HepG2 (cell line): ENCODE data around the gene NXT1. TPM values are rescaled to one million over a fixed set of nuclear protein-coding genes. Genes with fewer than 3 reads are reported as not detected.

Experiments
- ARHGAP35 ChIP-seq: sonication (generic); formaldehyde crosslinking; IDR thresholded peaks from 2 replicates; pipeline ENCODE4 v1.9.0; 2022; ENCODE audit warnings: mild to moderate bottlenecking, inconsistent platforms, moderate library complexity, missing genetic modification reagents, borderline replicate concordance
- ATF5 ChIP-seq: sonication (generic); formaldehyde crosslinking; IDR thresholded peaks from 2 replicates; pipeline ENCODE4 v1.4.0; 2020; ENCODE audit warnings: mild to moderate bottlenecking, low read depth, missing genetic modification reagents
- ATF7-NPFF ChIP-seq: sonication (generic); formaldehyde crosslinking; IDR thresholded peaks from 2 replicates; pipeline ENCODE4 v1.8.1; 2023; ENCODE audit warnings: mild to moderate bottlenecking, low read depth, missing genetic modification reagents, moderate library complexity
- BRCA1 ChIP-seq: sonication (generic); formaldehyde crosslinking; IDR thresholded peaks from 2 replicates; pipeline ENCODE4 v1.4.0; 2020; ENCODE audit warnings: missing genetic modification reagents
- ELK4 ChIP-seq: sonication (generic); formaldehyde crosslinking; IDR thresholded peaks from 2 replicates; pipeline ENCODE4 v1.9.0; 2021; ENCODE audit warnings: missing genetic modification reagents, borderline replicate concordance
- FOXO1 ChIP-seq: sonication (generic); formaldehyde crosslinking; IDR thresholded peaks from 2 replicates; pipeline ENCODE4 v1.4.0; 2020; ENCODE audit warnings: missing genetic modification reagents
- HIC2 ChIP-seq: sonication (generic); formaldehyde crosslinking; IDR thresholded peaks from 2 replicates; pipeline ENCODE4 v1.9.0; 2022; ENCODE audit warnings: low read depth, missing genetic modification reagents
- IRF2 ChIP-seq: IDR thresholded peaks from 2 replicates; pipeline ENCODE4 v1.6.1; 2018; ENCODE audit warnings: missing genetic modification reagents, missing compliant biosample characterization
- KMT2B ChIP-seq: IDR thresholded peaks from 2 replicates; pipeline ENCODE4 v1.6.1; 2016; ENCODE audit warnings: missing genetic modification reagents, missing compliant biosample characterization
- NKX3-1 ChIP-seq: sonication (generic); formaldehyde crosslinking; IDR thresholded peaks from 2 replicates; pipeline ENCODE4 v1.5.0; 2020; ENCODE audit warnings: missing genetic modification reagents
- POLR2A ChIP-seq, 2 experiments: IDR thresholded peaks; 2 replicates each; pipeline ENCODE4 v1.6.1; 2011; ENCODE audit warnings: low read depth in 2 of 2, low read length in 2 of 2, mild to moderate bottlenecking in 1 of 2, moderate library complexity in 1 of 2; ENCODE audit not compliant: insufficient read depth in 1 of 2
- RARG ChIP-seq: sonication (generic); formaldehyde crosslinking; IDR thresholded peaks from 2 replicates; pipeline ENCODE4 v1.4.0; 2020; ENCODE audit warnings: low read depth, mild to moderate bottlenecking, missing genetic modification reagents
- RXRB ChIP-seq: IDR thresholded peaks from 2 replicates; pipeline ENCODE4 v1.6.1; 2016; ENCODE audit warnings: borderline replicate concordance, missing genetic modification reagents, missing compliant biosample characterization
- SSRP1 ChIP-seq: IDR thresholded peaks from 2 replicates; pipeline ENCODE4 v1.6.1; 2016; ENCODE audit warnings: control low read depth
- TAF15 ChIP-seq: fragments of 200-400 bp; formaldehyde crosslinking; IDR thresholded peaks from one replicate; pipeline ENCODE4 v1.6.1; 2018; ENCODE audit warnings: mild to moderate bottlenecking, low read depth, low read length; ENCODE audit not compliant: poor library complexity, severe bottlenecking
- TBX3 ChIP-seq: fragments of 450-650 bp; IDR thresholded peaks from 2 replicates; pipeline ENCODE4 v1.6.1; 2017; ENCODE audit warnings: antibody characterized with exemption, mild to moderate bottlenecking, inconsistent platforms, borderline replicate concordance
- TMF1 ChIP-seq: sonication (generic); formaldehyde crosslinking; IDR thresholded peaks from 2 replicates; pipeline ENCODE4 v1.8.1; 2022; ENCODE audit warnings: low read depth, missing genetic modification reagents
- ZNF253 ChIP-seq: sonication (generic); formaldehyde crosslinking; IDR thresholded peaks from 2 replicates; pipeline ENCODE4 v1.8.0; 2022; ENCODE audit warnings: mild to moderate bottlenecking, missing genetic modification reagents, borderline replicate concordance
- ZNF510 ChIP-seq: sonication (generic); formaldehyde crosslinking; IDR thresholded peaks from 2 replicates; pipeline ENCODE4 v1.4.0; 2020; ENCODE audit warnings: low read depth, mild to moderate bottlenecking, missing genetic modification reagents
- ZNF652 ChIP-seq: IDR thresholded peaks from 2 replicates; pipeline ENCODE4 v1.6.1; 2016; ENCODE audit warnings: low read depth, borderline replicate concordance
- ZSCAN12 ChIP-seq: sonication (generic); formaldehyde crosslinking; IDR thresholded peaks from 2 replicates; pipeline ENCODE4 v1.9.0; 2021; ENCODE audit warnings: mild to moderate bottlenecking, missing genetic modification reagents
- polyA plus RNA-seq, 8 experiments: library from polyadenylated mRNA; depleted of rRNA in 3 of 8; stranded (reverse) in 7 of 8; unstranded in 1 of 8; fragments of >200 nt; fragmentation: Illumina TruSeq in 4 of 8; extraction: Trizol in 4 of 8; gene quantifications; 2 replicates each; pipeline versions ENCODE4 v1.2.1 to v1.2.3, GENCODE V29; 2011 to 2016; ENCODE audit warnings: low read depth in 4 of 8, missing spikeins in 1 of 8, mixed read lengths in 1 of 8; ENCODE audit not compliant: insufficient read depth in 1 of 8
- total RNA-seq, 5 experiments: library from RNA; depleted of rRNA; stranded (reverse); fragments of >200 nt; fragmentation: Illumina TruSeq; extraction: Trizol; gene quantifications; 2 replicates each; pipeline ENCODE4 v1.2.3, GENCODE V29; 2016; ENCODE audit warnings: low read depth in 1 of 5
- TF ChIP-seq, protein P1 (sequence below): sonication (generic); formaldehyde crosslinking; IDR thresholded peaks from 2 replicates; pipeline ENCODE4 v1.4.0; 2020; ENCODE audit warnings: missing genetic modification reagents, borderline replicate concordance
- TF ChIP-seq, protein P2 (sequence below): sonication (generic); formaldehyde crosslinking; conservative IDR thresholded peaks from 2 replicates; pipeline ENCODE4 v1.8.0; 2022; ENCODE audit warnings: missing genetic modification reagents

NXT1 gene
- total and polyA plus RNA-seq, 2 of the 13 experiments (the other 11 are each of a cell fraction or from before 2014, with no cell fraction given), result 35.6 to 65.9 TPM

- TF ChIP-seq TAF15 (peak; percentile 66), TMF1 (CRISPR knock-in tag) (peak; percentile 11; the same call in 1 of the 2 replicates), RXRB (CRISPR knock-in tag) (peak; percentile 83; the same call in 1 of the 2 replicates), BRCA1 (peak; percentile 97), ARHGAP35 (CRISPR knock-in tag) (peak; percentile 96), POLR2A (IDR thresholded peaks at IDR 0.05; ENCODE audit: insufficient read depth in 1 of 2, low read depth in 2 of 2, low read length in 2 of 2) (peak; percentile 97 to 99), IRF2 (CRISPR knock-in tag) (peak; percentile 98), ZSCAN12 (CRISPR knock-in tag) (peak; percentile 98), ATF5 (peak; percentile 97; the same call in 1 of the 2 replicates), TBX3 (peak; percentile 71; the same call in 1 of the 2 replicates), ELK4 (CRISPR knock-in tag) (no peak; the same call in 1 of the 2 replicates), ATF7-NPFF (CRISPR knock-in tag) (peak; percentile 89), RARG (no peak; the same call in 1 of the 2 replicates), SSRP1 (no peak), ZNF253 (CRISPR knock-in tag) (peak; percentile 96), NKX3-1 (peak; percentile 93), HIC2 (CRISPR knock-in tag) (peak; percentile 71; the same call in 1 of the 2 replicates), KMT2B (CRISPR knock-in tag) (peak; percentile 94), ZNF510 (peak; percentile 90; the same call in 1 of the 2 replicates), ZNF652 (CRISPR knock-in tag) (peak; percentile 59; the same call in 1 of the 2 replicates), FOXO1 (CRISPR knock-in tag) (peak; percentile 74)
- TF ChIP-seq, protein P1, sequence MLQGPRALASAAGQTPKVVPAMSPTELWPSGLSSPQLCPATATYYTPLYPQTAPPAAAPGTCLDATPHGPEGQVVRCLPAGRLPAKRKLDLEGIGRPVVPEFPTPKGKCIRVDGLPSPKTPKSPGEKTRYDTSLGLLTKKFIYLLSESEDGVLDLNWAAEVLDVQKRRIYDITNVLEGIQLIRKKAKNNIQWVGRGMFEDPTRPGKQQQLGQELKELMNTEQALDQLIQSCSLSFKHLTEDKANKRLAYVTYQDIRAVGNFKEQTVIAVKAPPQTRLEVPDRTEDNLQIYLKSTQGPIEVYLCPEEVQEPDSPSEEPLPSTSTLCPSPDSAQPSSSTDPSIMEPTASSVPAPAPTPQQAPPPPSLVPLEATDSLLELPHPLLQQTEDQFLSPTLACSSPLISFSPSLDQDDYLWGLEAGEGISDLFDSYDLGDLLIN (CRISPR knock-in tag), result peak; percentile 91; the same call in 1 of the 2 replicates
- TF ChIP-seq, protein P2, sequence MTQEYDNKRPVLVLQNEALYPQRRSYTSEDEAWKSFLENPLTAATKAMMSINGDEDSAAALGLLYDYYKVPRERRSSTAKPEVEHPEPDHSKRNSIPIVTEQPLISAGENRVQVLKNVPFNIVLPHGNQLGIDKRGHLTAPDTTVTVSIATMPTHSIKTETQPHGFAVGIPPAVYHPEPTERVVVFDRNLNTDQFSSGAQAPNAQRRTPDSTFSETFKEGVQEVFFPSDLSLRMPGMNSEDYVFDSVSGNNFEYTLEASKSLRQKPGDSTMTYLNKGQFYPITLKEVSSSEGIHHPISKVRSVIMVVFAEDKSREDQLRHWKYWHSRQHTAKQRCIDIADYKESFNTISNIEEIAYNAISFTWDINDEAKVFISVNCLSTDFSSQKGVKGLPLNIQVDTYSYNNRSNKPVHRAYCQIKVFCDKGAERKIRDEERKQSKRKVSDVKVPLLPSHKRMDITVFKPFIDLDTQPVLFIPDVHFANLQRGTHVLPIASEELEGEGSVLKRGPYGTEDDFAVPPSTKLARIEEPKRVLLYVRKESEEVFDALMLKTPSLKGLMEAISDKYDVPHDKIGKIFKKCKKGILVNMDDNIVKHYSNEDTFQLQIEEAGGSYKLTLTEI (CRISPR knock-in tag), result no peak
Measured at GRCh38 chr20:23361476-23362391, 11.1 kb downstream of the NXT1 start, which contains the start of gene GZF1 (continued).
